Natural killer cell (primary cell): ENCODE data around the gene EIF3K. TPM values are rescaled to one million over a fixed set of nuclear protein-coding genes. Genes with fewer than 3 reads are reported as not detected.

Experiments
- ATAC-seq, 3 donors: fragments of 150-1000 bp in 2 of 3; fragments of 200-7000 bp in 1 of 3; cut with Tn5 transposase; 1 replicate in 1 of 3; 2 replicates in 2 of 3; pipeline ENCODE4 v1.10.0; 2021; ENCODE audit warnings: mild to moderate bottlenecking in 2 of 3, moderate library complexity in 2 of 3
- DNase-seq, 2 donors: peaks; one replicate each; pipeline versions ENCODE4 v3.0.0 to v3.0.0-alpha.2; 2013 to 2021; ENCODE audit warnings: mixed read lengths in 1 of 2
- H3K27ac ChIP-seq: one replicate; pipeline ENCODE4 v1.5.1; 2013; ENCODE audit warnings: mild to moderate bottlenecking, low read length
- H3K27me3 ChIP-seq: one replicate; pipeline ENCODE4 v1.6.1; 2013; ENCODE audit warnings: low read length; ENCODE audit not compliant: control insufficient read depth, insufficient read depth
- H3K36me3 ChIP-seq: one replicate; pipeline ENCODE4 v1.6.1; 2013; ENCODE audit warnings: low read length; ENCODE audit not compliant: control insufficient read depth, insufficient read depth
- H3K4me1 ChIP-seq: one replicate; pipeline ENCODE4 v1.6.1; 2013; ENCODE audit warnings: low read length; ENCODE audit not compliant: control insufficient read depth, insufficient read depth
- H3K4me3 ChIP-seq: one replicate; pipeline ENCODE4 v1.5.1; 2013; ENCODE audit warnings: low read length
- H3K9me3 ChIP-seq: one replicate; pipeline ENCODE4 v1.6.1; 2013; ENCODE audit warnings: low read length; ENCODE audit not compliant: control insufficient read depth, insufficient read depth
- H3K27ac Mint-ChIP-seq, 2 donors: one replicate each; pipeline ENCODE4 v1.8.0; 2022; ENCODE audit warnings: mild to moderate bottlenecking in 2 of 2, mixed read lengths in 2 of 2, moderate library complexity in 1 of 2
- H3K27me3 Mint-ChIP-seq, 2 donors: one replicate each; pipeline ENCODE4 v1.8.0; 2022; ENCODE audit warnings: low read depth in 2 of 2, mixed read lengths in 2 of 2
- H3K36me3 Mint-ChIP-seq: one replicate; pipeline ENCODE4 v1.8.0; 2022; ENCODE audit warnings: mixed read lengths
- H3K4me1 Mint-ChIP-seq, 2 donors: one replicate each; pipeline ENCODE4 v1.8.0; 2022; ENCODE audit warnings: mixed read lengths in 2 of 2
- H3K4me3 Mint-ChIP-seq: one replicate; pipeline ENCODE4 v1.8.0; 2022; ENCODE audit warnings: mild to moderate bottlenecking, moderate library complexity, mixed read lengths
- H3K9me3 Mint-ChIP-seq, 2 donors: one replicate each; pipeline ENCODE4 v1.8.0; 2022; ENCODE audit warnings: mixed read lengths in 2 of 2
- WGBS: methylation state at CpG from one replicate; pipeline ENCODE4 v1.1.7; 2013; ENCODE audit warnings: missing lambda C conversion rate; ENCODE audit not compliant: insufficient coverage; 5-methylcytosine and 5-hydroxymethylcytosine counted together
- intact Hi-C: fragments of 100-400 bp; cut with micrococcal nuclease; formaldehyde crosslinking; loops from one replicate; pipeline ENCODE4 v1.14.2; 2022
- total RNA-seq, 4 donors: library from RNA; stranded (reverse); fragments of 120-200 nt in 1 of 4; gene quantifications; one replicate each; pipeline versions ENCODE4 v1.2.3 to v1.2.4, GENCODE V29; 2013 to 2022
- TF ChIP-seq, protein P1 (sequence below): fragments of 200-600 bp; IDR thresholded peaks from one replicate; pipeline ENCODE4 v1.8.0; 2022; ENCODE audit warnings: antibody characterized with exemption

Gene EIF3K, protein sequence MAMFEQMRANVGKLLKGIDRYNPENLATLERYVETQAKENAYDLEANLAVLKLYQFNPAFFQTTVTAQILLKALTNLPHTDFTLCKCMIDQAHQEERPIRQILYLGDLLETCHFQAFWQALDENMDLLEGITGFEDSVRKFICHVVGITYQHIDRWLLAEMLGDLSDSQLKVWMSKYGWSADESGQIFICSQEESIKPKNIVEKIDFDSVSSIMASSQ
- 100 to 1,000 TPM; 232 to 262 (median 238) TPM for total RNA-seq
- 274 TPM for total RNA-seq (2013)

GRCh38 chr19:38618590-38619360, at the start of gene EIF3K:
Gene EIF3K, plus strand, starts transcription at chr19:38619188. Its CDS starts 81 bp downstream, at chr19:38619269.
- TF ChIP-seq, protein P1, sequence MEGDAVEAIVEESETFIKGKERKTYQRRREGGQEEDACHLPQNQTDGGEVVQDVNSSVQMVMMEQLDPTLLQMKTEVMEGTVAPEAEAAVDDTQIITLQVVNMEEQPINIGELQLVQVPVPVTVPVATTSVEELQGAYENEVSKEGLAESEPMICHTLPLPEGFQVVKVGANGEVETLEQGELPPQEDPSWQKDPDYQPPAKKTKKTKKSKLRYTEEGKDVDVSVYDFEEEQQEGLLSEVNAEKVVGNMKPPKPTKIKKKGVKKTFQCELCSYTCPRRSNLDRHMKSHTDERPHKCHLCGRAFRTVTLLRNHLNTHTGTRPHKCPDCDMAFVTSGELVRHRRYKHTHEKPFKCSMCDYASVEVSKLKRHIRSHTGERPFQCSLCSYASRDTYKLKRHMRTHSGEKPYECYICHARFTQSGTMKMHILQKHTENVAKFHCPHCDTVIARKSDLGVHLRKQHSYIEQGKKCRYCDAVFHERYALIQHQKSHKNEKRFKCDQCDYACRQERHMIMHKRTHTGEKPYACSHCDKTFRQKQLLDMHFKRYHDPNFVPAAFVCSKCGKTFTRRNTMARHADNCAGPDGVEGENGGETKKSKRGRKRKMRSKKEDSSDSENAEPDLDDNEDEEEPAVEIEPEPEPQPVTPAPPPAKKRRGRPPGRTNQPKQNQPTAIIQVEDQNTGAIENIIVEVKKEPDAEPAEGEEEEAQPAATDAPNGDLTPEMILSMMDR = no peak
- Histone ChIP-seq H3K27me3 (no peaks in the 10 kb centered on the region), H3K36me3 (peaks cover 26% of the 10 kb centered on the region), H3K4me3 (peak within 1 kb of the TSS; percentile 87), H3K27ac (peak within 1 kb of the TSS; percentile 80), H3K4me1 (peaks cover 51% of the 10 kb centered on the region), H3K9me3 (no peaks in the 10 kb centered on the region)
- peak within 1 kb of the TSS; percentile 100 for H3K4me3 Mint-ChIP-seq
- ATAC-seq (peak; percentile 68 to 89 (median 81)), DNase-seq (peak; percentile 98 to 100)
- H3K4me1 Mint-ChIP-seq = peaks cover 41 to 58% of the 10 kb centered on the region in 2 donors
- H3K36me3 Mint-ChIP-seq = no peaks in the 10 kb centered on the region
- H3K27me3 Mint-ChIP-seq = no peaks in the 10 kb centered on the region
- H3K27ac Mint-ChIP-seq = peak within 1 kb of the TSS; percentile 98
- intact Hi-C loops = no loop called here
- no peaks in the 10 kb centered on the region for H3K9me3 Mint-ChIP-seq
- WGBS = under 1% methylated on average over 64 of the region's 64 CpGs

DNA sequence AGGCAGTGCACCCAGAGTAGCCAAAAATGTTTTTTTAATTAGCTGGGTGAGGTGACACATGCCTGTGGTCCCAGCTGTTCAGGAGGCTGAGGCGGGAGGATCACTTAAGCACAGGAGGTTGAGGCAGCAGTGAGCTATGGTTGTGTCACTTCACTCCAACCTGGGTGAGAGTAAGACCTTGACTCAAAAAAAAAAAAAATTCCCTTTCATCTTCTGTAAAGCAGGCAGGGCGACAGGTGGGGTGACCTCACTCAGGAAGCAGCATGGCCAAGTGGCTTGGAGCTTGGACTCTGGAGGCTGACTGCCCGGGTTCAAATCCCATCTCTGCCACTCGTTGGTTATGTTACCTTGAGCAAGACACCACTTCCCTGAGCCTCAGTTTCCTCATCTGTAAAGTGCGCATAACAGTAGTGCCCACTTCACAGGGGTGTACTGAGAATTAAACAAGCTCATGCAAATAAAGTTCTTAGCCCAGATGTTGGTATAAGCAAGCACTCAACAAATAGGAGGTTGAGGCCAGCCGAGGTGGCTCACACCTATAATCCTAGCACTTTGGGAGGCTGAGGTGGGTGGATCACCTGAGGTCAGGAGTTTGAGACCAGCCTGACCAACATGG, 49.5 kb upstream of the EIF3K start:
- no peak overlapping the region for H3K4me3 Mint-ChIP-seq
- H3K27ac Mint-ChIP-seq = no peak overlapping the region
- Histone ChIP-seq H3K4me1 (peaks cover 10% of the 10 kb centered on the region), H3K27ac (no peak overlapping the region), H3K36me3 (no peaks in the 10 kb centered on the region), H3K27me3 (peaks cover 2% of the 10 kb centered on the region), H3K4me3 (no peak overlapping the region), H3K9me3 (no peaks in the 10 kb centered on the region)
- ATAC-seq (no peak), DNase-seq (no peak)
- intact Hi-C loops = no loop called here
- peaks cover 8 to 11% of the 10 kb centered on the region in 2 donors for H3K27me3 Mint-ChIP-seq
- no peaks in the 10 kb centered on the region for H3K36me3 Mint-ChIP-seq
- TF ChIP-seq, protein P1 = no peak
- peaks cover 0 to 11% of the 10 kb centered on the region in 2 donors for H3K4me1 Mint-ChIP-seq
- WGBS = 84% methylated on average over 6 of the region's 6 CpGs
- no peaks in the 10 kb centered on the region for H3K9me3 Mint-ChIP-seq

- H3K4me1 ChIP-seq = no peaks in the 10 kb centered on the region
- Mint-ChIP-seq H3K4me3 (no peak overlapping the region), H3K9me3 (no peaks in the 10 kb centered on the region), H3K4me1 (peaks cover 0 to 4% of the 10 kb centered on the region in 2 donors), H3K27me3 (peaks cover 7 to 8% of the 10 kb centered on the region in 2 donors), H3K36me3 (no peaks in the 10 kb centered on the region), H3K27ac (no peak overlapping the region)
- DNase-seq (no peak), ATAC-seq (no peak)
- no peaks in the 10 kb centered on the region for H3K27me3 ChIP-seq
- no peak overlapping the region for H3K4me3 ChIP-seq
- whole genome bisulfite sequencing = 86% methylated on average over 2 of the region's 2 CpGs
- H3K9me3 ChIP-seq = no peaks in the 10 kb centered on the region
- H3K27ac ChIP-seq = no peak overlapping the region
- TF ChIP-seq, protein P1 = no peak
- no peaks in the 10 kb centered on the region for H3K36me3 ChIP-seq
- intact Hi-C loops = no loop called here
These were observed 47.3 kb upstream of the EIF3K start for GRCh38 chr19:38571682-38572081.
